Mucosa of rectum (tissue), 2 donors: ENCODE results near the gene MEP1A.

Experiments used
- H3K27ac ChIP-seq, 2 donors: one replicate each; pipeline ENCODE4 v1.7.0; 2013; ENCODE audit warnings: inconsistent platforms in 2 of 2, low read depth in 2 of 2, low read length in 2 of 2
- H3K27me3 ChIP-seq, 2 donors: one replicate each; pipeline ENCODE4 v1.7.0; 2013; ENCODE audit warnings: low read length in 2 of 2; ENCODE audit not compliant: control insufficient read depth in 2 of 2, insufficient read depth in 2 of 2
- H3K36me3 ChIP-seq, 2 donors: one replicate each; pipeline ENCODE4 v1.7.0; 2013; ENCODE audit warnings: low read length in 2 of 2; ENCODE audit not compliant: control insufficient read depth in 2 of 2, insufficient read depth in 2 of 2
- H3K4me1 ChIP-seq, 2 donors: one replicate each; pipeline ENCODE4 v1.7.0; 2013; ENCODE audit warnings: low read length in 2 of 2, mild to moderate bottlenecking in 1 of 2; ENCODE audit not compliant: control insufficient read depth in 2 of 2, insufficient read depth in 2 of 2
- H3K4me3 ChIP-seq, 2 donors: one replicate each; pipeline ENCODE4 v1.7.0; 2013; ENCODE audit warnings: low read length in 2 of 2
- H3K9ac ChIP-seq, 2 donors: one replicate each; pipeline ENCODE4 v1.7.0; 2013; ENCODE audit warnings: low read length in 2 of 2, low read depth in 1 of 2, mild to moderate bottlenecking in 1 of 2
- H3K9me3 ChIP-seq, 2 donors: one replicate each; pipeline ENCODE4 v1.7.0; 2013; ENCODE audit warnings: low read length in 2 of 2; ENCODE audit not compliant: control insufficient read depth in 2 of 2
- donor health status: healthy.
- donor health status: Normal muscosa, but diverticular disease.

Gene MEP1A

GRCh38 chr6:46794068-46794467 is 879 bp downstream of the MEP1A start:
- H3K36me3 ChIP-seq: no peaks in the 10 kb centered on the region
- no peak overlapping the region for H3K27ac ChIP-seq
- H3K9me3 ChIP-seq: no peaks in the 10 kb centered on the region
- peaks cover 22 to 24% of the 10 kb centered on the region in 2 donors for H3K4me1 ChIP-seq
- no peaks in the 10 kb centered on the region for H3K27me3 ChIP-seq
- no peak overlapping the region for H3K9ac ChIP-seq
- peak overlapping the region; percentile 51 to 70 for H3K4me3 ChIP-seq

- H3K4me1 ChIP-seq: peaks cover 10 to 16% of the 10 kb centered on the region in 2 donors
- no peak overlapping the region for H3K27ac ChIP-seq
- no peaks in the 10 kb centered on the region for H3K36me3 ChIP-seq
- H3K9me3 ChIP-seq: no peaks in the 10 kb centered on the region
- H3K9ac ChIP-seq: no peak overlapping the region
- H3K27me3 ChIP-seq: no peaks in the 10 kb centered on the region
- H3K4me3 ChIP-seq: peak overlapping the region in 1 of 2 donors; percentile 22
Observed at GRCh38 chr6:46795816-46796215, 2.6 kb downstream of the MEP1A start.

GRCh38 chr6:46796848-46797580 is 3.8 kb downstream of the MEP1A start:
- no peak overlapping the region for H3K27ac ChIP-seq
- no peaks in the 10 kb centered on the region for H3K9me3 ChIP-seq
- no peak overlapping the region for H3K9ac ChIP-seq
- peak overlapping the region in 1 of 2 donors; percentile 26 for H3K4me3 ChIP-seq
- H3K36me3 ChIP-seq: peaks cover 2 to 3% of the 10 kb centered on the region in 2 donors
- no peaks in the 10 kb centered on the region for H3K27me3 ChIP-seq
- peaks cover 3 to 7% of the 10 kb centered on the region in 2 donors for H3K4me1 ChIP-seq

- Histone ChIP-seq H3K36me3 (peaks cover 2 to 3% of the 10 kb centered on the region in 2 donors), H3K9ac (no peak overlapping the region)
Observed at GRCh38 chr6:46799657-46800056, 6.5 kb downstream of the MEP1A start.

GRCh38 chr6:46808806-46809205 is 15.6 kb downstream of the MEP1A start:
- Histone ChIP-seq H3K9me3 (no peaks in the 10 kb centered on the region), H3K4me1 (no peaks in the 10 kb centered on the region), H3K27me3 (no peaks in the 10 kb centered on the region), H3K4me3 (no peak overlapping the region), H3K36me3 (peaks cover 0 to 4% of the 10 kb centered on the region in 2 donors), H3K9ac (no peak overlapping the region), H3K27ac (no peak overlapping the region)

More at GRCh38 chr6:46799657-46800056, 6.5 kb downstream of the MEP1A start:
- H3K27ac ChIP-seq: no peak overlapping the region
- H3K27me3 ChIP-seq: no peaks in the 10 kb centered on the region
- no peaks in the 10 kb centered on the region for H3K9me3 ChIP-seq
- H3K4me3 ChIP-seq: no peak overlapping the region
- H3K4me1 ChIP-seq: peaks cover 0 to 2% of the 10 kb centered on the region in 2 donors

GRCh38 chr6:46815130-46815529 is 21.9 kb downstream of the MEP1A start:
- H3K27ac ChIP-seq: peak overlapping the region in 1 of 2 donors; percentile 32
- no peak overlapping the region for H3K9ac ChIP-seq

GRCh38 chr6:46816626-46817025 is 23.4 kb downstream of the MEP1A start:
- H3K4me1 ChIP-seq: peaks cover 0 to 10% of the 10 kb centered on the region in 2 donors
- H3K27ac ChIP-seq: no peak overlapping the region
- no peaks in the 10 kb centered on the region for H3K27me3 ChIP-seq
- no peak overlapping the region for H3K4me3 ChIP-seq
- no peaks in the 10 kb centered on the region for H3K36me3 ChIP-seq
- no peak overlapping the region for H3K9ac ChIP-seq
- no peaks in the 10 kb centered on the region for H3K9me3 ChIP-seq

More at GRCh38 chr6:46815130-46815529, 21.9 kb downstream of the MEP1A start:
- no peaks in the 10 kb centered on the region for H3K9me3 ChIP-seq
- no peaks in the 10 kb centered on the region for H3K27me3 ChIP-seq
- no peak overlapping the region for H3K4me3 ChIP-seq
- peaks cover 0 to 4% of the 10 kb centered on the region in 2 donors for H3K36me3 ChIP-seq
- H3K4me1 ChIP-seq: peaks cover 0 to 3% of the 10 kb centered on the region in 2 donors

- peaks cover 0 to 10% of the 10 kb centered on the region in 2 donors for H3K4me1 ChIP-seq
- no peaks in the 10 kb centered on the region for H3K27me3 ChIP-seq
- H3K4me3 ChIP-seq: no peak overlapping the region
- no peak overlapping the region for H3K27ac ChIP-seq
- no peak overlapping the region for H3K9ac ChIP-seq
- no peaks in the 10 kb centered on the region for H3K36me3 ChIP-seq
- no peaks in the 10 kb centered on the region for H3K9me3 ChIP-seq
Observed at GRCh38 chr6:46819561-46819960, 26.4 kb downstream of the MEP1A start.

GRCh38 chr6:46821458-46821881 is 28.3 kb downstream of the MEP1A start:
- no peak overlapping the region for H3K9ac ChIP-seq
- H3K9me3 ChIP-seq: no peaks in the 10 kb centered on the region
- no peaks in the 10 kb centered on the region for H3K27me3 ChIP-seq
- H3K36me3 ChIP-seq: no peaks in the 10 kb centered on the region
- H3K4me1 ChIP-seq: peaks cover 0 to 7% of the 10 kb centered on the region in 2 donors
- H3K4me3 ChIP-seq: no peak overlapping the region
- H3K27ac ChIP-seq: peak overlapping the region in 1 of 2 donors; percentile 38

- Histone ChIP-seq H3K9me3 (no peaks in the 10 kb centered on the region), H3K27me3 (no peaks in the 10 kb centered on the region), H3K4me1 (no peaks in the 10 kb centered on the region), H3K36me3 (peaks cover 3 to 21% of the 10 kb centered on the region in 2 donors), H3K27ac (no peak overlapping the region), H3K4me3 (no peak overlapping the region), H3K9ac (no peak overlapping the region)
Observed at GRCh38 chr6:46828939-46829338, 35.8 kb downstream of the MEP1A start.
